GM21390 (cell line): ENCODE data around the gene MAN1B1.

Source experiments
- ATAC-seq: cut with Tn5 transposase; IDR thresholded peaks from one replicate; pipeline ENCODE4 v1.9.1; 2021; ENCODE audit not compliant: unreplicated experiment

MAN1B1 gene

GRCh38 chr9:137141976-137142936 lies 55.5 kb downstream of the MAN1B1 start:
- no peak for ATAC-seq

GRCh38 chr9:137143459-137143858 lies 56.7 kb downstream of the MAN1B1 start:
- no peak for ATAC-seq

- ATAC-seq = no peak
These were observed 59.1 kb downstream of the MAN1B1 start for GRCh38 chr9:137145731-137146526.

GRCh38 chr9:137146527-137146918 lies 59.7 kb downstream of the MAN1B1 start:
- ATAC-seq = no peak

GRCh38 chr9:137147091-137147792 lies 60.5 kb downstream of the MAN1B1 start:
- ATAC-seq = no peak

- no peak for ATAC-seq
These were observed 61.0 kb downstream of the MAN1B1 start for GRCh38 chr9:137147793-137148160.

- no peak for ATAC-seq
These were observed 61.5 kb downstream of the MAN1B1 start for GRCh38 chr9:137148242-137148641.

GRCh38 chr9:137148661-137149060 lies 61.9 kb downstream of the MAN1B1 start:
- ATAC-seq = no peak

GRCh38 chr9:137149363-137149762 lies 62.6 kb downstream of the MAN1B1 start:
- ATAC-seq = no peak

- ATAC-seq = peak; percentile 22
These were observed 63.3 kb downstream of the MAN1B1 start for GRCh38 chr9:137149942-137150616.

GRCh38 chr9:137150617-137151457 lies 64.1 kb downstream of the MAN1B1 start:
- ATAC-seq = peak; percentile 46

- no peak for ATAC-seq
These were observed 66.1 kb downstream of the MAN1B1 start for GRCh38 chr9:137152844-137153405.

GRCh38 chr9:137156567-137157375 lies 70.0 kb downstream of the MAN1B1 start:
- ATAC-seq = no peak

GRCh38 chr9:137157618-137158415 lies 71.0 kb downstream of the MAN1B1 start:
- no peak for ATAC-seq

- no peak for ATAC-seq
These were observed 71.8 kb downstream of the MAN1B1 start for GRCh38 chr9:137158625-137159024.
